Measurements from ENCODE around the gene ALDH1B1. TPM values are rescaled to one million over a fixed set of nuclear protein-coding genes. Genes with fewer than 3 reads are reported as not detected.

ALDH1B1 gene
- polyA plus RNA-seq, 1 experiment, result 38.4 TPM

GRCh38 chr9:38358390-38359296, 33.9 kb upstream of the ALDH1B1 start:
- CTCF ChIA-PET, result interaction anchor here (0.6 to 1.5 kb wide), 3 partner anchors 24 to 541 kb away, joined by 3 to 5 read pairs (median 4); no protein-coding TSS in a partner anchor

GRCh38 chr9:38359297-38359653, 33.2 kb upstream of the ALDH1B1 start:
- H3K4me3 ChIP-seq (ENCODE audit: low read depth, low read length), result no peak overlapping the region
- peaks cover under 1% of the 10 kb centered on the region; the same call in 1 of the 2 replicates for H3K27me3 ChIP-seq (ENCODE audit: control insufficient read depth, insufficient read depth, low read length)
- DNase-seq (ENCODE audit: low read depth), result no peak
- POLR2A ChIA-PET, result no interaction called here
- CTCF ChIA-PET, result interaction anchor here (1.3 kb wide), 1 partner anchor 25 kb away, joined by 4 read pairs; no protein-coding TSS in a partner anchor
- no peak for TF ChIP-seq CTCF (IDR thresholded peaks at IDR 0.05; ENCODE audit: insufficient read depth, low read depth, low read length)
- H3K36me3 ChIP-seq (ENCODE audit: control insufficient read depth, insufficient read depth, low read length), result no peaks in the 10 kb centered on the region

More at GRCh38 chr9:38358390-38359296, 33.9 kb upstream of the ALDH1B1 start:
- POLR2A ChIA-PET, result no interaction called here
- TF ChIP-seq CTCF (IDR thresholded peaks at IDR 0.05; ENCODE audit: insufficient read depth, low read depth, low read length), result no peak
- no peak overlapping the region for H3K4me3 ChIP-seq (ENCODE audit: low read depth, low read length)
- peaks cover 4% of the 10 kb centered on the region for H3K27me3 ChIP-seq (ENCODE audit: control insufficient read depth, insufficient read depth, low read length)
- H3K36me3 ChIP-seq (ENCODE audit: control insufficient read depth, insufficient read depth, low read length), result no peaks in the 10 kb centered on the region
- DNase-seq (ENCODE audit: low read depth), result no peak

- DNase-seq (ENCODE audit: low read depth), result no peak
- H3K4me3 ChIP-seq (ENCODE audit: low read depth, low read length), result no peak overlapping the region
- no peak for TF ChIP-seq CTCF (IDR thresholded peaks at IDR 0.05; ENCODE audit: insufficient read depth, low read depth, low read length)
- H3K36me3 ChIP-seq (ENCODE audit: control insufficient read depth, insufficient read depth, low read length), result no peaks in the 10 kb centered on the region
- ChIA-PET CTCF (interaction anchor here (1.3 to 2.4 kb wide), 3 partner anchors 444 to 457 kb away, joined by 3 to 10 read pairs (median 4); no protein-coding TSS in a partner anchor), POLR2A (no interaction called here)
- H3K27me3 ChIP-seq (ENCODE audit: control insufficient read depth, insufficient read depth, low read length), result no peaks in the 10 kb centered on the region
Measured at GRCh38 chr9:38359689-38360385, 32.7 kb upstream of the ALDH1B1 start.

GRCh38 chr9:38360839-38361472, 31.5 kb upstream of the ALDH1B1 start:
- POLR2A ChIA-PET, result no interaction called here
- H3K36me3 ChIP-seq (ENCODE audit: control insufficient read depth, insufficient read depth, low read length), result no peaks in the 10 kb centered on the region
- DNase-seq (ENCODE audit: low read depth), result no peak
- H3K27me3 ChIP-seq (ENCODE audit: control insufficient read depth, insufficient read depth, low read length), result no peaks in the 10 kb centered on the region
- CTCF ChIA-PET, result interaction anchor here (1.0 to 2.4 kb wide), 4 partner anchors 273 to 458 kb away, joined by 3 to 10 read pairs (median 5); no protein-coding TSS in a partner anchor
- H3K4me3 ChIP-seq (ENCODE audit: low read depth, low read length), result no peak overlapping the region
- no peak for TF ChIP-seq CTCF (IDR thresholded peaks at IDR 0.05; ENCODE audit: insufficient read depth, low read depth, low read length)

Measured in BJ (cell line).